ENCODE results near the gene SEPTIN8.

The SEPTIN8 gene

DNA sequence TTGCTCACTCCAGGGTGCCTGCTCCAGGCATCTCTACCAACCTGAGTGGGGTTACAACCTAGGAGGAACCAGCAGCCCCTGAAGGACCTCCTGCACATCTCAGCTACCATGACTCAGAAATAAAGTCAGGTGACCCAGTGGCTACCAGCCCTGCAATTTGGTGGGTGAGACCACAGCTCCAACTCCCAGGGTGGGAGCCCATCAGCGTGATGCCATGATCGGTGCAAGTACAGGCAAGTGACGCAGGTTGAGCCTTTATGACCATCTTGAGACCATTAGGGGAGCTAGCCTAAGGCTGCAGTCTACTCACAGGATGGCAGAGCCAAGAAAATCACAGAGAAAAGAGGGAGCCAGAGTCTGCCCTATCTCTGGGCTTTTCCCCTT is 8.6 kb downstream of the SEPTIN8 start:
- no peak for DNase-seq (ENCODE audit: low read depth in 1 of 2, low spot score in 1 of 2)
- Histone ChIP-seq H3K27me3 (ENCODE audit: insufficient read depth, poor library complexity, severe bottlenecking) (no peaks in the 10 kb centered on the region), H3K4me3 (replicated peaks; ENCODE audit: insufficient read depth, low read length) (no peak overlapping the region), H3K27ac (replicated peaks) (no peak overlapping the region)
- TF ChIP-seq GABPA (IDR thresholded peaks at IDR 0.05; ENCODE audit: low read depth) (no peak), SPI1 (IDR thresholded peaks at IDR 0.05; ENCODE audit: borderline replicate concordance, low read depth) (no peak), POLR2AphosphoS5 (IDR thresholded peaks at IDR 0.05; ENCODE audit: low read depth) (no peak)
- TF ChIP-seq, protein P1, sequence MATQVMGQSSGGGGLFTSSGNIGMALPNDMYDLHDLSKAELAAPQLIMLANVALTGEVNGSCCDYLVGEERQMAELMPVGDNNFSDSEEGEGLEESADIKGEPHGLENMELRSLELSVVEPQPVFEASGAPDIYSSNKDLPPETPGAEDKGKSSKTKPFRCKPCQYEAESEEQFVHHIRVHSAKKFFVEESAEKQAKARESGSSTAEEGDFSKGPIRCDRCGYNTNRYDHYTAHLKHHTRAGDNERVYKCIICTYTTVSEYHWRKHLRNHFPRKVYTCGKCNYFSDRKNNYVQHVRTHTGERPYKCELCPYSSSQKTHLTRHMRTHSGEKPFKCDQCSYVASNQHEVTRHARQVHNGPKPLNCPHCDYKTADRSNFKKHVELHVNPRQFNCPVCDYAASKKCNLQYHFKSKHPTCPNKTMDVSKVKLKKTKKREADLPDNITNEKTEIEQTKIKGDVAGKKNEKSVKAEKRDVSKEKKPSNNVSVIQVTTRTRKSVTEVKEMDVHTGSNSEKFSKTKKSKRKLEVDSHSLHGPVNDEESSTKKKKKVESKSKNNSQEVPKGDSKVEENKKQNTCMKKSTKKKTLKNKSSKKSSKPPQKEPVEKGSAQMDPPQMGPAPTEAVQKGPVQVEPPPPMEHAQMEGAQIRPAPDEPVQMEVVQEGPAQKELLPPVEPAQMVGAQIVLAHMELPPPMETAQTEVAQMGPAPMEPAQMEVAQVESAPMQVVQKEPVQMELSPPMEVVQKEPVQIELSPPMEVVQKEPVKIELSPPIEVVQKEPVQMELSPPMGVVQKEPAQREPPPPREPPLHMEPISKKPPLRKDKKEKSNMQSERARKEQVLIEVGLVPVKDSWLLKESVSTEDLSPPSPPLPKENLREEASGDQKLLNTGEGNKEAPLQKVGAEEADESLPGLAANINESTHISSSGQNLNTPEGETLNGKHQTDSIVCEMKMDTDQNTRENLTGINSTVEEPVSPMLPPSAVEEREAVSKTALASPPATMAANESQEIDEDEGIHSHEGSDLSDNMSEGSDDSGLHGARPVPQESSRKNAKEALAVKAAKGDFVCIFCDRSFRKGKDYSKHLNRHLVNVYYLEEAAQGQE (IDR thresholded peaks at IDR 0.05; ENCODE audit: insufficient replicate concordance, low read depth) = no peak
- TF ChIP-seq, protein P2, sequence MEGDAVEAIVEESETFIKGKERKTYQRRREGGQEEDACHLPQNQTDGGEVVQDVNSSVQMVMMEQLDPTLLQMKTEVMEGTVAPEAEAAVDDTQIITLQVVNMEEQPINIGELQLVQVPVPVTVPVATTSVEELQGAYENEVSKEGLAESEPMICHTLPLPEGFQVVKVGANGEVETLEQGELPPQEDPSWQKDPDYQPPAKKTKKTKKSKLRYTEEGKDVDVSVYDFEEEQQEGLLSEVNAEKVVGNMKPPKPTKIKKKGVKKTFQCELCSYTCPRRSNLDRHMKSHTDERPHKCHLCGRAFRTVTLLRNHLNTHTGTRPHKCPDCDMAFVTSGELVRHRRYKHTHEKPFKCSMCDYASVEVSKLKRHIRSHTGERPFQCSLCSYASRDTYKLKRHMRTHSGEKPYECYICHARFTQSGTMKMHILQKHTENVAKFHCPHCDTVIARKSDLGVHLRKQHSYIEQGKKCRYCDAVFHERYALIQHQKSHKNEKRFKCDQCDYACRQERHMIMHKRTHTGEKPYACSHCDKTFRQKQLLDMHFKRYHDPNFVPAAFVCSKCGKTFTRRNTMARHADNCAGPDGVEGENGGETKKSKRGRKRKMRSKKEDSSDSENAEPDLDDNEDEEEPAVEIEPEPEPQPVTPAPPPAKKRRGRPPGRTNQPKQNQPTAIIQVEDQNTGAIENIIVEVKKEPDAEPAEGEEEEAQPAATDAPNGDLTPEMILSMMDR (IDR thresholded peaks at IDR 0.05; ENCODE audit: insufficient read depth, low read length) = no peak

DNA sequence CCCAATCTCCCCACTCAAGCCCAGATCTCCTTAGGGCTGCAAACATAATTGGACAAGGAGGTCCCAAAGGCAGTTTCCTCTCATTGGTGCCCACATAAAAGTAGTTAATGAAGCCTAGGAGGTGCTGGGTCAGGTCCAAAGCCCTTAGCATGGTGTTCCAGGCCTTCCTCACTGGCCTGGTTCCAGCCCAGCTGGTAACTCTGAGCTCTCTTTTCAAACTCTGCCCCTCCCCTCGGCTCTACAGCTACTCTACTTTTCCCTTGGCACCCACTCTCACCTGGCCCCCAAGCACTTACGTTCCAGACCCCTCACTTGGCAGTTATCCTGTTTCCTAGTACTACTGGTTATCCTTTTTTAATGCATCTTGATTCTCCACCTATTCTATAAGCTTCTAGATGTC is 9.9 kb downstream of the SEPTIN8 start:
- no peak for DNase-seq (ENCODE audit: low read depth in 1 of 2, low spot score in 1 of 2)
- Histone ChIP-seq H3K27ac (replicated peaks) (no peak overlapping the region), H3K27me3 (ENCODE audit: insufficient read depth, poor library complexity, severe bottlenecking) (no peaks in the 10 kb centered on the region), H3K4me3 (replicated peaks; ENCODE audit: insufficient read depth, low read length) (no peak overlapping the region)
- TF ChIP-seq, protein P1 (IDR thresholded peaks at IDR 0.05; ENCODE audit: insufficient replicate concordance, low read depth) = no peak
- TF ChIP-seq, protein P2 (IDR thresholded peaks at IDR 0.05; ENCODE audit: insufficient read depth, low read length) = no peak
- TF ChIP-seq SPI1 (IDR thresholded peaks at IDR 0.05; ENCODE audit: borderline replicate concordance, low read depth) (no peak), GABPA (IDR thresholded peaks at IDR 0.05; ENCODE audit: low read depth) (no peak), POLR2AphosphoS5 (IDR thresholded peaks at IDR 0.05; ENCODE audit: low read depth) (no peak)

DNA sequence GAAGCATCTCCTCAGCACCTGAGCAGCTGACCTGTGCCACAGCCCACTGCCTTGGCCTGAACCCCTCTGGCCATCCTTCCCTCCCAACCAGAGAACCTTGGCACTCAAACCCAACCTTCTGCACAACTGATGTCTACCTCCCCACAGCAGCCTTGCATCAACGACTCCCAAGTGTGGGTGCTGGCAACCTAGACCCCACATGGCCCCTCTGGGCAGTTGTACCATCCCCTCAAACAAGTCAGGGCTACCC is 10.3 kb downstream of the SEPTIN8 start:
- no peak for DNase-seq (ENCODE audit: low read depth in 1 of 2, low spot score in 1 of 2)
- Histone ChIP-seq H3K4me3 (replicated peaks; ENCODE audit: insufficient read depth, low read length) (no peak overlapping the region), H3K27ac (replicated peaks) (no peak overlapping the region), H3K27me3 (ENCODE audit: insufficient read depth, poor library complexity, severe bottlenecking) (no peaks in the 10 kb centered on the region)
- TF ChIP-seq POLR2AphosphoS5 (IDR thresholded peaks at IDR 0.05; ENCODE audit: low read depth) (no peak), SPI1 (IDR thresholded peaks at IDR 0.05; ENCODE audit: borderline replicate concordance, low read depth) (no peak), GABPA (IDR thresholded peaks at IDR 0.05; ENCODE audit: low read depth) (no peak)
- TF ChIP-seq, protein P1 (IDR thresholded peaks at IDR 0.05; ENCODE audit: insufficient replicate concordance, low read depth) = no peak
- TF ChIP-seq, protein P2 (IDR thresholded peaks at IDR 0.05; ENCODE audit: insufficient read depth, low read length) = no peak
